HG03432 (cell line): ENCODE data around the gene ENKUR.
A peak's percentile ranks its signal among the peaks of the same experiment; 100 is the strongest.

Experiments
- ATAC-seq: cut with Tn5 transposase; IDR thresholded peaks from one replicate; pipeline ENCODE4 v1.9.1; 2021; ENCODE audit warnings: mild to moderate bottlenecking, moderate library complexity; ENCODE audit not compliant: unreplicated experiment

ENKUR gene, protein sequence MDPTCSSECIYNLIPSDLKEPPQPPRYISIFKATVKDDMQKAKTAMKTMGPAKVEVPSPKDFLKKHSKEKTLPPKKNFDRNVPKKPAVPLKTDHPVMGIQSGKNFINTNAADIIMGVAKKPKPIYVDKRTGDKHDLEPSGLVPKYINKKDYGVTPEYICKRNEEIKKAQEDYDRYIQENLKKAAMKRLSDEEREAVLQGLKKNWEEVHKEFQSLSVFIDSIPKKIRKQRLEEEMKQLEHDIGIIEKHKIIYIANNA

GRCh38 chr10:25015828-25016375, at the start of gene ENKUR:
TSS of gene ENKUR (minus strand) at chr10:25016158. CDS start at chr10:25015936, 222 bp downstream.
- ATAC-seq: peak; percentile 69

DNA sequence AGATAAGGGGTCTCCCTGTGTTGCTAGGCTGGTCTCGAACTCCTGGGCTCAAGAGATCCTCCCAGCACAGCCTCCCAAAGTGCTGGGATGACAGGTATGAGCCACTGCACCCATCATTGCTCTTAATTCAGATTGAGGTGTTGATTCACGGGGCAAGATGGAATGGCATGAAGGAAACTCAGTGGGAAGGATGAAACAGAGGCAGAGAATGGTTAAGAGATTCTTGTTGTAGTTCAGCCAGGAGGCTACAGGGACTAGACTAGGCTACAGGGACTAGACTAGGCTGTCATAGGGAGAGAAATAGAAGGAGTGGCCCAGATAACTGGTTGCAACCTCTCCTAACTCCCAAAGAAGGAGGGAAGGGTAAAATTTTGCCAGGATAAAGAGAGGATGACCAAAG, 48.4 kb upstream of the ENKUR start:
- ATAC-seq: no peak

GRCh38 chr10:25063644-25064043, 47.7 kb upstream of the ENKUR start:
- no peak for ATAC-seq

DNA sequence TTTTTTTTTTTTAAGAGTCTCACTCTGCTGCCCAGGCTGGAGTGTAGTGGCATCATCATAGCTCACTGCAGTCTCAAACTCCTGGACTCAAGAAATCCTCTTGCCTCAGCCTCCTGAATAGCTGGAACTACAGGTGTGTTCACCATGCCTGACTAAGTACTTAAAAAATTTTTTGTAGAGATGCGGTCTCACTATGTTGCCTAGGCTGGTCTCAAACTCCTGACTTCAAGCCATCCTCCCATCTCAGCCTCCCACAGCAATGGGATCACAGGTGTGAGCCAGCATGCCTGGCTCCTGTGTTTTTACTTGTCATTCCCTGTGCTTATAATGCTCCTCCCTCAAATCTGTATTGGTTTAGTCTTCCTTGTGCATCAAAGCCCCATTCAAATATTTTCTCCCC, 47.2 kb upstream of the ENKUR start:
- no peak for ATAC-seq

DNA sequence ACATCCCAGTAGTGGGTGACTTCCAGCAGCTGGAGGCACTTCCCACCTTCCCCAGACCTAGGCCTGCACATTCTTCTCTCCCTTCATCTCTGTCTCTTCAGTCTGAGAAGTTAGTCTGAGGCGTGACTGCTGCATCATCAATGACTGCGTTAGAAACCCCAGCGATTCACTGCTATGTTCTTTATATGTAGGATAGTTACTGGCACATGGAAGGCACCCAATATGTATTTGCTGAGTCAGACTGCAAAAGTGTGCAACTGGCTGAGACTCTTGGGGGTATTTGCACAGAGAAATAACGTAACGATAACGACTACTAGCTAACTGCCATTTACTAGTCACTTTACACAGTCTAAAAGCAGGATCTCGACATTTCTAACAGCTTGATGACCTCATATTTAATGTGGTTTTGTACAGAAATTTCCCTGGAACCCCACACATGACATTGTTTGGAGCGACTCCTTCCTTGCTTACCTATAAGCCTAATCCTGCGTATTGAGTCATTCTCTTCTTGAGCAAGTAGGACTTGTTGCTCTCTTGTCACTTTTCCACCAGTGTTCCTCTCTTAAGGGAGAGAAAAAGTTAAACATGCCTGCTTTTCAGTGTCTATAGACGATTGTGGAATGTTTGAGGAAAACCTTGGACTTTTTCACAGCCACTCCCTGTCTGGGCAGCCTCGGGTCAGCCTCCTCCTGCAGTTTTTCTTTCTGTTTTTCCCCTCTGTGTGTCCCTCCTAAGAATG, 45.9 kb upstream of the ENKUR start:
- ATAC-seq: no peak

DNA sequence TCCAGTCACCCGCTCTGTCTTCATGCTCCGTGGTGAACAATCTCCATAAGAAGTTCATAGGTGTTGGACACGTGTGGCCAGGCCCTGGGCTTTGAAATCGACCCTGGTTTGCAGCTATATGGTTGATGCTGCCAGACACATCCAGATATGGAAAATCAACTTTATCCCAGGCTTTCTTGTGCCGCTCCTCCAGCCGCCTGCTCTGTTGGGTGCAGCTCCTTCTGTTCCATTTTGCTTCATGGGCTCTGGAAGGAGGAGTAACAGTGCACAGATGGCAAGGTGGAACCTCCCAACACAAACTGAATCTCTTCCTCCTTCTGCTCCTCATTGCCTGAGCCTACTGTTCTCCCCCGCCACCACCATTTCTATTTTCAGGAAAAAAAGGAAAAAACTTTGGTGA, 45.2 kb upstream of the ENKUR start:
- ATAC-seq: no peak

DNA sequence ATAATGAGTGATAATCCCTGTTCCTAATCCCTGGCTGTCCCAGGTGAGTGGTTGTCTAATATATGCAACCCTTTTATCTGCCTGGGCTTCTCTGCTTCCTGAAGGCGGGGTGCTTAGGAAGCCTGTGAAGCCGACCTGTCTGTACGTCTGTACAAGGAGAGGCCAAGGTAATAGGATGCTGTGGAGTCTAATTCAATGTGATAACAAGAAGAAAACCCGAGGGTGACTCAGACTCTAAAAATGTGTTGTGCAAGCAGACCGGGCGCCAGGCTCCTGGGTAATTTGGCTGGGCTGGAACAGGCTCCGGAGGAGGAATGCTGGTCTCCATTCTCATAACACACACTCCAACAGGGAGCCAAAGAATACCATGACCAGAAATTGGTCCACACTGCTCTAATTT, 44.0 kb upstream of the ENKUR start:
- no peak for ATAC-seq

GRCh38 chr10:25057886-25058285, 41.9 kb upstream of the ENKUR start:
- ATAC-seq: no peak

- ATAC-seq: no peak
Measured at GRCh38 chr10:25056726-25057125, 40.8 kb upstream of the ENKUR start.

GRCh38 chr10:25052012-25052411, 36.1 kb upstream of the ENKUR start:
- no peak for ATAC-seq

DNA sequence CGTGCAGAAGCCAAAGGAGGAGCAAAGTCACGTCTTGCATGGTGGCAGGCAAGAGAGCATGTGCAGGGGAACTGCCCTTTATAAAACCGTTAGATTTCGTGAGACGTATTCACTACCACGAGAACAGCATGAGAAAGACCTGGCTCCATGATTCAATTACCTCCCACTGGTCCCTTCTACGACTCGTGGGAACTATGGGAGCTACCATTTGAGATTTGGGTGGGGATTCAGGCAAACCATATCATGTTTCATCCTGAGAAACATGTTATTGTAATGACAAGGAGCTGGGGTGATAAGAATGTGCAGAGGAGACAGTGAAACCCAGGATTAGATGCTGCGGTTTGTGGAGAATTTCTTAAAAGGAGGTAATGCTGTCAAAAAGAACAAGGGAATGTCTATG, 34.4 kb upstream of the ENKUR start:
- ATAC-seq: no peak

DNA sequence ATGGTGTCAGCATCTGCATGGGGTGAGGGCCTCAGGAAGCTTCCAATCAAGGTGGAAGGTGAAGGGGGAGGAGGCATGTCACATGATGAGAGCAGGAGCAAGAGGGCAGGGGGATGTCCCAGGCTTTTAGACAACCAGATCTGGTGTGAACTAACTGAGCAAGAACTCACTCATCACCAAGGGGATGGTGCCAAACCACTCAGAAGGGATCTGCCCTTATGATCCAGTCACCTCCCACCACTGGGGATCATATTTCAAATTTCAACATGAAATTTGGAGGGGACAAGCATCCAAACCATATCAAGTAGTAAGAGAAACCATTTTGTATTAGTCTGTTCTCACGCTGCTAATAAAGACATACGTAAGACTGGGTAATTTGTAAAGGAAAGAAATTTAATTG, 34.0 kb upstream of the ENKUR start:
- ATAC-seq: no peak

- no peak for ATAC-seq
Measured at GRCh38 chr10:25048450-25048849, 32.5 kb upstream of the ENKUR start.

DNA sequence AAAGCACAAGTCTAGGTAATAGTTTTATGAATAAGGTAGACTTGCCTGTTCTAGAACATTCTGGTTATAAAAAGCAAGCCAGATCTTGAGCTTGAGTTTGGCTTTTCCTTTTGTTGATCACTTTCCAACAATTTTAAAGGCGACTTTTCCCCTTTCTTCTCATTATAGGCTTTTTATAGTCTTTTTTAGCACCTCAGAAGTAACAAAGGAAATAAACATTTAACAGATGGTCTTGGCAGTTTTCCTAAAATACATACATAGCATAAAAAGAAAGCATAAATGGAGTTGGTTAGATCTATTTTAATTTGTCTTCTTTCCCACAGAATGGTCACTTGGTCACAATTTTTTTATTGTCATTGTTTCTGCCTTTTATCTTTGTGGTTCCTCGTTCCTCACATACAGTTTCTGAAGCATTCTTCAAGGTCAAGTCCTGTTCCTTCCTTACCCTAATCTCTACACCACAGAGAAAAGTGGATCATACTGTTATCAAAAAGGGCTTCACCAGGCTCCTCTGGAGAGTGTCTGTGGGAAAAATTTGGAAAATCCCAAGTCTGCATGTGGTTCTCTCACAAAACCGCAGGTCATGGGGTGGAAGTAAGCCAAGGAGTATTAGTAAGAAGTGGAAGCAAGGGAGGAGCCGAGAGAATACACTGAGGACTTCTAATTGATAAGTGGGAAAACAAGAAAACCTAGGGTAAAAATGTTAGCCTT, 31.8 kb upstream of the ENKUR start:
- ATAC-seq: no peak

DNA sequence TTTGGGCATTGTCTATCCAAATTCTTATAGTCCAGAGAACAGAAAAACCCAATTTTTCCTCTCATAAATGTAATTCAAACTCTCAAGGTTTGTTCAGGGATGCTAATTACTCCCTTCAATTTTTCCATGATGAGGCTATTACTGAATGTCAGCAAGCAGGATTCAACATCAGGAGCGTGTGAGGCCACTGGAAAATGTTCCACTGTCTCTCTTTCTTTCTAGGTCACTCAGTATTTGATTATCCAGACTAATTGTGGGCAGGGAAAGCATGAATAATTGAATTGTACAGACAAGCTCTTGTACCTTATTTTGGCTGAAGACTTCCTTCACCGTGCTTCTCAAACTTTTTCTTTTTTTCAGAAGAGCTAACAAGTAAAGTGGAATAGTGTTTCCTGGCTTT, 31.1 kb upstream of the ENKUR start:
- no peak for ATAC-seq

GRCh38 chr10:25046641-25047040, 30.7 kb upstream of the ENKUR start:
- no peak for ATAC-seq

DNA sequence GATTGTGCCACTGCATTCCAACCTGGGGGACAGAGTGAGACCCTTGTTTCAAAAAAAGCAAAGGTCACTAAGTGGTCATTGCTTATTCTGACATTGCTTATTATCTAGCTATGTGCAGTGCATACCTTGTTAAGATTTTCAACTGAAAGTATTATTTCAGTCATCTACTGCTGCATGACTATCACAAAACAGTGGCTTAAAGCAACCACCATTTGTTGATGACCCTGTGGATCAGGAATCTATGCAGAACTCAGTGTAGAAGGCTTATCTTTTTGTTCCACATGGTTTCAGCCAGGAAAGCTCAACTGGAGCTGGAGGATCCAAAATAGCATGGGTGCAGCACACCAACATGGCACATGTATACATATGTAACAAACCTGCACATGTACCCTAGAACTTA, 23.6 kb upstream of the ENKUR start:
- ATAC-seq: no peak

GRCh38 chr10:25038325-25038724, 22.4 kb upstream of the ENKUR start:
- ATAC-seq: no peak

- ATAC-seq: peak; percentile 68
Measured at GRCh38 chr10:25036381-25036780, 20.4 kb upstream of the ENKUR start.

- no peak for ATAC-seq
Measured at GRCh38 chr10:25029519-25029918, 13.6 kb upstream of the ENKUR start.

- no peak for ATAC-seq
Measured at GRCh38 chr10:25028711-25029110, 12.8 kb upstream of the ENKUR start.

DNA sequence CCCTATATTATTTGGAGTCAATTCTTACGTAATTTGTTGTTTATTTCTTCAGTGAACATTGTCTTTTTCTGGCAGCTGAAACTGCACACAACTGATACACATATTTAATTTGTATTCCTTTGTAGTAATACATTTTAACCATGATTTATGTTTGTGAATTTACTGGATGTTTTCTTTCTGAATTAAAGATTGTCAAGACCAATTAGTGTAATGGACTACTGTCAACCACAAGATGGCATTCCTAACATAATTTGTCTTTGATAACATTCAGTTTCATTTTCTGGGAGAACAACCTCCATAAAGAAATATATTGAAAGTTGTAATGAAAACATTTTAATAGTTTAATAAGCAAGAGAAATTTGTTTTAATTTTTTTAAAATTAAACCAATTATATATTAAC, 10.5 kb upstream of the ENKUR start:
- no peak for ATAC-seq
